Upper lobe of left lung (tissue), 4 donors: ENCODE data around the gene LRP1B.

Experiments
- CTCF ChIP-seq, 6 experiments: fragments of 450-650 bp in 4 of 6; fragments of 200-600 bp in 2 of 6; sonication (generic) in 2 of 6; IDR thresholded peaks; one replicate each; pipeline ENCODE4 v1.5.1; 2016 to 2019; ENCODE audit warnings: antibody characterized with exemption in 6 of 6
- POLR2A ChIP-seq, 4 donors: fragments of 450-650 bp; IDR thresholded peaks; one replicate each; pipeline ENCODE4 v1.5.1; 2016 to 2017; ENCODE audit warnings: antibody characterized with exemption in 4 of 4, mild to moderate bottlenecking in 2 of 4

- TF ChIP-seq CTCF (IDR thresholded peaks at IDR 0.05) (no peak), POLR2A (IDR thresholded peaks at IDR 0.05) (no peak)
These were observed 814.2 kb downstream of the LRP1B start for GRCh38 chr2:141316606-141317005.
